ENCODE data around the gene CTNNBL1.

- TF ChIP-seq POLR2A (IDR thresholded peaks at IDR 0.05) (no peak), CTCF (IDR thresholded peaks at IDR 0.05) (no peak)
These were observed 15.6 kb upstream of the CTNNBL1 start for GRCh38 chr20:37677969-37678861.
